ENCODE data around the gene SH2D3C.

DNA sequence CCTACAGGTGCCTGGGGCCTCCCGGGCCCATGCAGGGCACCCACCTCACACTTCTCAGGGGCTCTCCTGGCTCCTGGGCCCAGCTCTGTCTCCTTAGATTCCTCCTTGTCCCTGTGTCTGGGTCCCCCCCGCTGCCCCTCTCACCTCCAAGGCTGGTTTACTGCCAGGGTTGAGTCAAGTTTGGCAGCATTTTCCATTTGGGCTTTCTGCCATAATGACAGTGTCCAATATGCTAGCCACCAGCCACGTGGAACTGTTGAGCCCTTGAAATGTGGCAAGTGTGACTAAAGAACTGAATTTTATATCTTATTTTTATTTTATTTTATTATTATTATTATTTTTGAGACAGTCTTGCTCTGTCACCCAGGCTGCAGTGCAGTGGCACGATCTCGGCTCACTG is 60.7 kb downstream of the SH2D3C start:
- TF ChIP-seq TOX (CRISPR knock-in tag; IDR thresholded peaks at IDR 0.05; ENCODE audit: borderline replicate concordance) (no peak), ZFP30 (CRISPR knock-in tag; IDR thresholded peaks at IDR 0.05) (no peak), GLIS3 (CRISPR knock-in tag; IDR thresholded peaks at IDR 0.05) (no peak), OSR1 (CRISPR knock-in tag; IDR thresholded peaks at IDR 0.05) (no peak), ARNTL (CRISPR knock-in tag; IDR thresholded peaks at IDR 0.05; ENCODE audit: borderline replicate concordance, low read depth) (no peak), BACH2 (CRISPR knock-in tag; IDR thresholded peaks at IDR 0.05; ENCODE audit: borderline replicate concordance) (no peak), ESRRG (CRISPR knock-in tag; IDR thresholded peaks at IDR 0.05) (no peak), PPARA (CRISPR knock-in tag; IDR thresholded peaks at IDR 0.05; ENCODE audit: borderline replicate concordance) (no peak), SNAI2 (CRISPR knock-in tag; IDR thresholded peaks at IDR 0.05) (no peak), ZFP3 (CRISPR knock-in tag; IDR thresholded peaks at IDR 0.05) (no peak)
- TF ChIP-seq, protein P1, sequence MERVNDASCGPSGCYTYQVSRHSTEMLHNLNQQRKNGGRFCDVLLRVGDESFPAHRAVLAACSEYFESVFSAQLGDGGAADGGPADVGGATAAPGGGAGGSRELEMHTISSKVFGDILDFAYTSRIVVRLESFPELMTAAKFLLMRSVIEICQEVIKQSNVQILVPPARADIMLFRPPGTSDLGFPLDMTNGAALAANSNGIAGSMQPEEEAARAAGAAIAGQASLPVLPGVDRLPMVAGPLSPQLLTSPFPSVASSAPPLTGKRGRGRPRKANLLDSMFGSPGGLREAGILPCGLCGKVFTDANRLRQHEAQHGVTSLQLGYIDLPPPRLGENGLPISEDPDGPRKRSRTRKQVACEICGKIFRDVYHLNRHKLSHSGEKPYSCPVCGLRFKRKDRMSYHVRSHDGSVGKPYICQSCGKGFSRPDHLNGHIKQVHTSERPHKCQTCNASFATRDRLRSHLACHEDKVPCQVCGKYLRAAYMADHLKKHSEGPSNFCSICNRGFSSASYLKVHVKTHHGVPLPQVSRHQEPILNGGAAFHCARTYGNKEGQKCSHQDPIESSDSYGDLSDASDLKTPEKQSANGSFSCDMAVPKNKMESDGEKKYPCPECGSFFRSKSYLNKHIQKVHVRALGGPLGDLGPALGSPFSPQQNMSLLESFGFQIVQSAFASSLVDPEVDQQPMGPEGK (CRISPR knock-in tag; IDR thresholded peaks at IDR 0.05; ENCODE audit: borderline replicate concordance): no peak
- TF ChIP-seq, protein P2, sequence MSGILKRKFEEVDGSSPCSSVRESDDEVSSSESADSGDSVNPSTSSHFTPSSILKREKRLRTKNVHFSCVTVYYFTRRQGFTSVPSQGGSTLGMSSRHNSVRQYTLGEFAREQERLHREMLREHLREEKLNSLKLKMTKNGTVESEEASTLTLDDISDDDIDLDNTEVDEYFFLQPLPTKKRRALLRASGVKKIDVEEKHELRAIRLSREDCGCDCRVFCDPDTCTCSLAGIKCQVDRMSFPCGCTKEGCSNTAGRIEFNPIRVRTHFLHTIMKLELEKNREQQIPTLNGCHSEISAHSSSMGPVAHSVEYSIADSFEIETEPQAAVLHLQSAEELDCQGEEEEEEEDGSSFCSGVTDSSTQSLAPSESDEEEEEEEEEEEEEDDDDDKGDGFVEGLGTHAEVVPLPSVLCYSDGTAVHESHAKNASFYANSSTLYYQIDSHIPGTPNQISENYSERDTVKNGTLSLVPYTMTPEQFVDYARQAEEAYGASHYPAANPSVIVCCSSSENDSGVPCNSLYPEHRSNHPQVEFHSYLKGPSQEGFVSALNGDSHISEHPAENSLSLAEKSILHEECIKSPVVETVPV (CRISPR knock-in tag; IDR thresholded peaks at IDR 0.05): no peak
- TF ChIP-seq, protein P3, sequence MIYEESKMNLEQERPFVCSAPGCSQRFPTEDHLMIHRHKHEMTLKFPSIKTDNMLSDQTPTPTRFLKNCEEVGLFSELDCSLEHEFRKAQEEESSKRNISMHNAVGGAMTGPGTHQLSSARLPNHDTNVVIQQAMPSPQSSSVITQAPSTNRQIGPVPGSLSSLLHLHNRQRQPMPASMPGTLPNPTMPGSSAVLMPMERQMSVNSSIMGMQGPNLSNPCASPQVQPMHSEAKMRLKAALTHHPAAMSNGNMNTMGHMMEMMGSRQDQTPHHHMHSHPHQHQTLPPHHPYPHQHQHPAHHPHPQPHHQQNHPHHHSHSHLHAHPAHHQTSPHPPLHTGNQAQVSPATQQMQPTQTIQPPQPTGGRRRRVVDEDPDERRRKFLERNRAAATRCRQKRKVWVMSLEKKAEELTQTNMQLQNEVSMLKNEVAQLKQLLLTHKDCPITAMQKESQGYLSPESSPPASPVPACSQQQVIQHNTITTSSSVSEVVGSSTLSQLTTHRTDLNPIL (CRISPR knock-in tag; IDR thresholded peaks at IDR 0.05; ENCODE audit: low read depth): no peak
